COR-L47 (cell line): ENCODE data around the gene NUF2.
"Not testable (repeated sequence)": the region's sequence is repeated elsewhere in the genome, so short reads cannot be mapped to it uniquely, and the experiment has no call there.

Experiments
- DNase-seq: peaks from one replicate; lab custom pipeline; 2025; lab: John Stamatoyannopoulos, UW

Gene NUF2

GRCh38 chr1:163321311-163322305, at the start of gene NUF2:
TSS of gene NUF2 (plus strand) at chr1:163321954. CDS start at chr1:163326052, 4,098 bp downstream.
- DNase-seq, result peak; percentile 97

GRCh38 chr1:163273766-163274441, 47.9 kb upstream of the NUF2 start:
- no peak for DNase-seq

- no peak for DNase-seq
Measured at GRCh38 chr1:163275222-163275621, 46.5 kb upstream of the NUF2 start.

DNA sequence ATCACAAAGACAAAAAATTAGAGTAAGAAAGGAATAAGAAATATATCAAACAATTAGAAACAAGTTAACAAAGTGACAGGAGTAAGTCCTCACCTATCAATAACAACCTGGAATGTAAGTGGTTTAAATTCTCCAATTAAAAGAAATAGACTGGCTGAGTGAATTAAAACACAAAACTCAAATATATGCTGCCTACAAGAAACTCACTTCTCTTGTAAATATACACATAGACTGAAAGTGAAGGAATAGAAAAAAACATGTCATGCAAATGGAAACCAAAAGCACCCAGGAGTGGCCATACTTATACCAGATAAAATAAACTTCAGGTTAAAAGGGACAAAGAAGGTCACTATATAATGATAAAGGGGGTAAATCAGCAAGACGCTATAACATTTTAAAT, 43.2 kb upstream of the NUF2 start:
- no peak for DNase-seq

GRCh38 chr1:163284867-163285266, 36.9 kb upstream of the NUF2 start:
- not testable (repeated sequence) for DNase-seq

DNA sequence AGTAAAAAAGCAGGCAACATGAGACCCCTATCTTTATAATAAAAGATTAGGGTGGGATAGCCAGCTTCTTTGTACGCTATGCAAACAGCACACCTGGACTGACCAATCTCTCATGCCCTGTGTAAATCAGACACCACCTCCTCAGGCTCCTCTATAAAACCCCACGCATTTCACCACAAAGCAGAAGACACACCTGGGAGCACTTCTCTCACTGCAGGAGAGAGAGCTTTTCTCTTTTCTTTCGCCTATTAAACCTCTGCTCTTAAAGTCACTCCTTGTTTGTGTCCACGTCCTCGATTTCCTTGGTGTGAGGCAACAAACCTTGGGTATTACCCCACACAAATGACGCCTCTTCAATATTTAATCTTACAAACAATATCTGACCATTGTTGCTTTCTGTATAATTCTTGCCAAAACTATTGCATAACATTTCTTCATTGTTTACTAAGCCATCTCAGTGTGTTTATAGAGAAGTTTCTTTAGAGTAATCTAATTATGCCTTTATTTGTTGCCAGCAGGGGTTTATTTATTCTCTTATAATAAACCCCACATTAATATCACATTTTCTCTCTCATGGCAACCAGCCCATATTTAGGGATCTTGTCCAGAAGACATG, 31.6 kb upstream of the NUF2 start:
- peak; percentile 97 for DNase-seq

- no peak for DNase-seq
Measured at GRCh38 chr1:163291461-163291860, 30.3 kb upstream of the NUF2 start.

GRCh38 chr1:163292153-163292552, 29.6 kb upstream of the NUF2 start:
- DNase-seq, result not testable (repeated sequence)

DNA sequence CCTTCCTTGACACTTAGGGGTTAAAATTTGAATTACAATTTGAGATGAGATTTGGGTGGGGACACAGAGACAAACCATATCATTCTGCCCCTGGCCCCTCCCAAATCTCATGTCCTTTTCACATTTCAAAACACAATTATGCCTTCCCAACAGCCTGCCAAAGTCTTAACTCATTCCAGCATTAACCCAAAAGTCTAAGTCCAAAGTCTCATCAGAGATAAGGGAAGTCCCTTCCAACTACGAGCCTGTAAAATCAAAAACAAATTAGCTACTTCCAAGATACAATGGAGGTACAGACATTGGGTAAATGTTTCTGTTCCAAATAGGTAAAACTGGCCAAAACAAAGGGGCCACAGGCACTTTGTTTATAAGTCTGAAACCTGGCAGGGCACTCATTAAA, 28.3 kb upstream of the NUF2 start:
- not testable (repeated sequence) for DNase-seq

- no peak for DNase-seq
Measured at GRCh38 chr1:163295949-163296348, 25.8 kb upstream of the NUF2 start.

DNA sequence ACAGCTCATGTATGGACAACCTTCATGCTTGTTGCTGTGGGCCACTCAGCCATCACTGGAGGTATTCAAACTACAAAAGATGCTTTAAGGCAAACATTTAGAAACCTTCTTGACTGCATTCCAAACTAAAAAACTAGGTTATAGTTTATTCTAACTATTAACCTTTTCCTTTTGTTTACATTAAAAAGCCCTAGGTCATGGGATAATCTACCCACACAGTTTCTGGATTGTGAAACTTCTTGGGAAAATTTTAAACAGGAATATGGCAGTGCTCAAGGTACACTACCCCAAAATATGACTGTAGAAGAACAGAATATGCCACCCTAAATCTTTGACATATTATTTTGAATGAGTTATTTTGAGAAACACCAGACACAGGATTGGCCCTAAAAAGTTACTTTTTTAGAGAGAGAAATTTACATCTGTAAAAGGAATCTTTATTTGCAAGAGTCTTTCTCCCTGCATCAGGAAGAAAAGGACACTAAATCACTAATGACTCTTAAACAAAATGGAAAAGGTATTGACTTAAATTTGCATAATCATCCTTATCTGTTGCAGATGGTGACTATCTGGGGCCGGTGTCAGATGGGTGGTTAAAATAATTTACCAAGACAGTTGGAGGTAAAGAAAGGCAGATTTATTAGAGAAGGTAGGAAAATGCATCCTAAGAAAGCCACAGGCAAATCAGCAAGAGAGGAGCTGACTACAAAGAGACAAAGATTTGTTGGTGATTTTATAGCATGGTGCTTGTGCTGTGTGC, 25.1 kb upstream of the NUF2 start:
- no peak for DNase-seq

GRCh38 chr1:163298365-163298764, 23.4 kb upstream of the NUF2 start:
- no peak for DNase-seq

DNA sequence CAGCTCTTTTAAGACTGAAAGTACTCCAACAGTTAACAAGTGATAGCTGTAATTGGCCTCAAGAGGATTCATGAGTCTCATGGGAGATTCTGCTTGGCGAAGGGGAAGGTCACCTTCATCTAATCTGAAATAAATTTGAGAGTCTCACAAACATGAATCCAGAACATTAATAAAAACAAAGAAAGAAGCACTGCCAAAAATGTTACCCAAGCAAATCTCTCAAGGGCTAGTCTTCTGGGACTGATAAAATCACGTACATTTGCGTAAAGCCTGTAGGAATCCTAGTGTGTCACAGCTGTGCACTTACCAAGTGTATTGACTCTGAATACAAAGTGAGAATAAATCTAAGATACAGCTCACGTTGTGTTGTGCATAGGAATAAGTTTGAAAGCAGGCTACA, 21.2 kb upstream of the NUF2 start:
- no peak for DNase-seq

GRCh38 chr1:163303561-163303960, 18.2 kb upstream of the NUF2 start:
- DNase-seq, result no peak

GRCh38 chr1:163305441-163305840, 16.3 kb upstream of the NUF2 start:
- DNase-seq, result no peak

GRCh38 chr1:163307479-163308171, 14.1 kb upstream of the NUF2 start:
- no peak for DNase-seq

- DNase-seq, result no peak
Measured at GRCh38 chr1:163308811-163309210, 12.9 kb upstream of the NUF2 start.

GRCh38 chr1:163315773-163316374, 5.9 kb upstream of the NUF2 start:
- peak; percentile 38 for DNase-seq

DNA sequence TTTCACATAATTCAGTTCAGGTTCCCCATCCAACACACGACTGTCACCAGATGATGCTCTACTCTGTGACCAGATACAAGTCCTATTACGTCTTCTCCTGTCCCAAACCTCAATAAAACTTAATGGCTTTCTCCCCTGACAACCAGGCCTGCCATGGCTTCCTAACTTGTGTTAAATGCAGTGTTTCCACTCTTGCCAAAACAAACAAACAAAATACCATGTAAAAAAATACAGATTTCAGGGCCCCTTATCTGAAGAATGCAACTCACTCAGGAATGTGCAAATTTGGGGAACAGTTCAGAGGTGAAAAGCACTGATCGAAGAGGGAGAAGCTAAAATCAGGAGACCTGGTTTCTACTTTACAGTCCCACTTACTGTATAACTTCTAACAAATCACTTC, 863 bp upstream of the NUF2 start:
- DNase-seq, result no peak

DNA sequence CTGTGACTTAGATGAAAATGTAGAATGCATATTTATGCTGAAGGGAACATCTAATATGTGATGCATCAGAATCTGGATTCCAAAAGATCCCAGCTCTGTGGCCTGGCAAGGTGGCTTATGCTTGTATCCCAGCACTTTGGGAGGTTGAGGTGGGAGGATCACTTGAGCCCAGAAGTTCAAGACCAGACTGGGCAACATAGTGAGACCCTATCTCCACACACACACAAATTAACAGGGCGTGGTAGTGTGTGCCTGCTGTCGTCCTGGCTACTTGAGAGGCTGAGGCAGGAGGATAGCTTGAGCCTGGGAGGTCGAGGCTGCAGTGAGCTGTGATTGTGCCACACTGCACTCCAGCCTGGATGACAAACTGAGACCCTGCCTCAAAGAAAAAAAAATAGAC, 1.6 kb downstream of the NUF2 start:
- DNase-seq, result not testable (repeated sequence)

DNA sequence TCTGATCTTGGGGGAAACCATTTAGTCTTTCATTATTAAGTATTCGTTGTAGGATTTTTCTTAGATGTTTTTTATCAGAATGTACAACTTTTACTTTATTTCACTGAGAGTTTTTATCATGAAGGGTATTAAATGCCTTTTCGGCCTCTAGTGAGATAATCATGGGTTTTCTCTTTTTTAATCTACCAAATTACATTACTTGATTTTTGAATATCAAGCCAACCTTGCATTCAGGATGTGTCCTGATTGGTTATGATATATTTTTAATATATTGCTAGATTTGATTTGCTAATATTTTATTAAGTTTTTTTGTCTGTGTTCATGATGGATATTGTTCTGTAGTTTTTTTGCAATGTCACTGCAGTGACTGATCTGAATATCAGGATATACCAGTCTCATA, 9.4 kb downstream of the NUF2 start:
- DNase-seq, result no peak
